Panc1 (cell line): Measurements from ENCODE around the gene PSMB9.
"Not testable (repeated sequence)": the region's sequence is repeated elsewhere in the genome, so short reads cannot be mapped to it uniquely, and the experiment has no call there.

Experiments
- CTCF ChIP-seq: fragments of 450-650 bp; IDR thresholded peaks from 2 replicates; pipeline ENCODE4 v1.5.1; 2017; ENCODE audit warnings: mild to moderate bottlenecking
- POLR2AphosphoS5 ChIP-seq: IDR thresholded peaks from 2 replicates; pipeline ENCODE4 v1.6.1; 2012; ENCODE audit warnings: mild to moderate bottlenecking, low read depth, low read length, moderate library complexity
- SIN3A ChIP-seq: IDR thresholded peaks from 2 replicates; pipeline ENCODE4 v1.6.1; 2012; ENCODE audit warnings: low read depth, mild to moderate bottlenecking, low read length, moderate library complexity, borderline replicate concordance; ENCODE audit not compliant: insufficient read depth
- TCF7L2 ChIP-seq: IDR thresholded peaks from 2 replicates; pipeline ENCODE4 v1.6.1; 2011; ENCODE audit warnings: mild to moderate bottlenecking, low read depth, low read length, inconsistent platforms
- TF ChIP-seq, protein P1 (sequence below), 2 experiments: IDR thresholded peaks; 2 replicates each; pipeline ENCODE4 v1.6.1; 2011 to 2012; ENCODE audit warnings: low read depth in 2 of 2, control low read depth in 1 of 2, low read length in 1 of 2, mild to moderate bottlenecking in 1 of 2, moderate library complexity in 1 of 2; ENCODE audit not compliant: insufficient read depth in 1 of 2

DNA sequence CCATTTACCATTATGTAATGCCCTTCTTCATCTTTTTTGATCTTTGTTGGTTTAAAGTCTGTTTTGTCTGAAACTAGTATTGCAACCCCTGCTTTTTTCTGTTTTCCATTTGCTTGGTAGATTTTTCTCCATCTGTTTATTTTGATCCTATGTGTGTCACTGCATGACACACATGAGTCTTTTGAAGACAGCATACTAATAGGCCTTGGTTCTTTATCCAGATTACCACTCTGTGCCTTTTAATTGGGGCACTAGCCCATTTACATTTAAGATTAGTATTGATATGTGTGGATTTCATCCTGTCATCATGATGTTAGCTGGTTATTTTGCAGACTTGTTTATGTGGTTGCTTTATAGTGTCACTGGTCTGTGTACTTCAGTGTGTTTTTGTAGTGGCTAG, 48.6 kb upstream of the PSMB9 start:
- TF ChIP-seq CTCF, POLR2AphosphoS5, SIN3A, TCF7L2: not testable (repeated sequence)
- TF ChIP-seq, protein P1, sequence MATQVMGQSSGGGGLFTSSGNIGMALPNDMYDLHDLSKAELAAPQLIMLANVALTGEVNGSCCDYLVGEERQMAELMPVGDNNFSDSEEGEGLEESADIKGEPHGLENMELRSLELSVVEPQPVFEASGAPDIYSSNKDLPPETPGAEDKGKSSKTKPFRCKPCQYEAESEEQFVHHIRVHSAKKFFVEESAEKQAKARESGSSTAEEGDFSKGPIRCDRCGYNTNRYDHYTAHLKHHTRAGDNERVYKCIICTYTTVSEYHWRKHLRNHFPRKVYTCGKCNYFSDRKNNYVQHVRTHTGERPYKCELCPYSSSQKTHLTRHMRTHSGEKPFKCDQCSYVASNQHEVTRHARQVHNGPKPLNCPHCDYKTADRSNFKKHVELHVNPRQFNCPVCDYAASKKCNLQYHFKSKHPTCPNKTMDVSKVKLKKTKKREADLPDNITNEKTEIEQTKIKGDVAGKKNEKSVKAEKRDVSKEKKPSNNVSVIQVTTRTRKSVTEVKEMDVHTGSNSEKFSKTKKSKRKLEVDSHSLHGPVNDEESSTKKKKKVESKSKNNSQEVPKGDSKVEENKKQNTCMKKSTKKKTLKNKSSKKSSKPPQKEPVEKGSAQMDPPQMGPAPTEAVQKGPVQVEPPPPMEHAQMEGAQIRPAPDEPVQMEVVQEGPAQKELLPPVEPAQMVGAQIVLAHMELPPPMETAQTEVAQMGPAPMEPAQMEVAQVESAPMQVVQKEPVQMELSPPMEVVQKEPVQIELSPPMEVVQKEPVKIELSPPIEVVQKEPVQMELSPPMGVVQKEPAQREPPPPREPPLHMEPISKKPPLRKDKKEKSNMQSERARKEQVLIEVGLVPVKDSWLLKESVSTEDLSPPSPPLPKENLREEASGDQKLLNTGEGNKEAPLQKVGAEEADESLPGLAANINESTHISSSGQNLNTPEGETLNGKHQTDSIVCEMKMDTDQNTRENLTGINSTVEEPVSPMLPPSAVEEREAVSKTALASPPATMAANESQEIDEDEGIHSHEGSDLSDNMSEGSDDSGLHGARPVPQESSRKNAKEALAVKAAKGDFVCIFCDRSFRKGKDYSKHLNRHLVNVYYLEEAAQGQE (IDR thresholded peaks at IDR 0.05; ENCODE audit: insufficient read depth in 1 of 2, low read depth in 2 of 2, low read length in 1 of 2) = not testable (repeated sequence)
